Testis (tissue), 2 donors: ENCODE measurements around the gene RANBP17.

Experiments
- POLR2A ChIP-seq: fragments of 450-650 bp; IDR thresholded peaks from one replicate; pipeline ENCODE4 v1.6.1; 2017; ENCODE audit warnings: antibody characterized with exemption, mild to moderate bottlenecking, moderate library complexity
- TF ChIP-seq, protein P1 (sequence below), 3 experiments: fragments of 450-650 bp in 2 of 3; fragments of 200-600 bp in 1 of 3; sonication (generic) in 1 of 3; IDR thresholded peaks; one replicate each; pipeline ENCODE4 v1.5.1; 2016 to 2019; ENCODE audit warnings: antibody characterized with exemption in 3 of 3, mild to moderate bottlenecking in 2 of 3, moderate library complexity in 1 of 3

DNA sequence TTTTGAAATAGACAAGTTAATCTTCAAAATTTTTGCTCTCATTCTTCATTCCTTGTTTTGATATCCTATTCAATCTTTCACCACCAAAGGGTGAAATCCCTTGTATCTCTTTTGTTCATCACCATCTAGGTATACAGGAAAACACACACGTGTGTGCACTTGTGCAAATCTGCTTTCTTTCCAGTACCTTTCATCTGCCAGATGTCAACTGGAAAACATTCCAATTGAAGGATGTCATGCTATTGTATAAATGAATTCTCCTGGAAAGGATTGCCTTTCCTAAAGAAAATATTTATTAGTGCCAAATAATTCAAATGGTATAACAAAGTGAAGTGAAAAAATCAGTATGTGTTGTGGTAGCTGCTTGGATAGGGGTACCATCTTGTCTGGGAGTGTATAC is 123.7 kb downstream of the RANBP17 start:
- TF ChIP-seq, protein P1, sequence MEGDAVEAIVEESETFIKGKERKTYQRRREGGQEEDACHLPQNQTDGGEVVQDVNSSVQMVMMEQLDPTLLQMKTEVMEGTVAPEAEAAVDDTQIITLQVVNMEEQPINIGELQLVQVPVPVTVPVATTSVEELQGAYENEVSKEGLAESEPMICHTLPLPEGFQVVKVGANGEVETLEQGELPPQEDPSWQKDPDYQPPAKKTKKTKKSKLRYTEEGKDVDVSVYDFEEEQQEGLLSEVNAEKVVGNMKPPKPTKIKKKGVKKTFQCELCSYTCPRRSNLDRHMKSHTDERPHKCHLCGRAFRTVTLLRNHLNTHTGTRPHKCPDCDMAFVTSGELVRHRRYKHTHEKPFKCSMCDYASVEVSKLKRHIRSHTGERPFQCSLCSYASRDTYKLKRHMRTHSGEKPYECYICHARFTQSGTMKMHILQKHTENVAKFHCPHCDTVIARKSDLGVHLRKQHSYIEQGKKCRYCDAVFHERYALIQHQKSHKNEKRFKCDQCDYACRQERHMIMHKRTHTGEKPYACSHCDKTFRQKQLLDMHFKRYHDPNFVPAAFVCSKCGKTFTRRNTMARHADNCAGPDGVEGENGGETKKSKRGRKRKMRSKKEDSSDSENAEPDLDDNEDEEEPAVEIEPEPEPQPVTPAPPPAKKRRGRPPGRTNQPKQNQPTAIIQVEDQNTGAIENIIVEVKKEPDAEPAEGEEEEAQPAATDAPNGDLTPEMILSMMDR (IDR thresholded peaks at IDR 0.05) = no peak
- no peak for TF ChIP-seq POLR2A
